ENCODE measurements around the gene HRAS.

HRAS gene

DNA sequence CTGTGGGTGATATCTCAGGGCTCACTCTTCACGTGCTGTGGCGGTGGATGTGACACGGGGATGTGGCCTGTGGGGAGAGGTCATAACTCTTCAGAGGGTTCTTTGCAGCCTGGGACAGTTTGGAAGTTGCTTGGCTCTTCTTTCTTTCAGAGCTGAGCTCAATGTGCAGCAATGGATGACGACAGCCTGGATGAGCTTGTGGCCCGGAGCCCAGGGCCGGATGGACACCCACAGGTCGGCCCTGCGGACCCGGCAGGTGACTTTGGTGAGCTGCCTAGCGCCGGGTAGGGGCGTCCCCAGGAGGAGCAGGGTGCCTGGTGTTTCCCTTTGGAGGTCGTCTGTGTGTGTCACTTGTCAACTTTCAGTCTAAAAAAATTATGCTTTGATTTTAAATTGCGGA is 46.0 kb upstream of the HRAS start:
- peaks cover 81% of the 10 kb centered on the region for H3K79me2 ChIP-seq (ENCODE audit: insufficient read depth, low read length)
- no peaks in the 10 kb centered on the region for H3F3A ChIP-seq (ENCODE audit: low read depth)
- TF ChIP-seq EZH2phosphoT487 (IDR thresholded peaks at IDR 0.05; ENCODE audit: borderline replicate concordance), result no peak
- TF ChIP-seq, protein P1, sequence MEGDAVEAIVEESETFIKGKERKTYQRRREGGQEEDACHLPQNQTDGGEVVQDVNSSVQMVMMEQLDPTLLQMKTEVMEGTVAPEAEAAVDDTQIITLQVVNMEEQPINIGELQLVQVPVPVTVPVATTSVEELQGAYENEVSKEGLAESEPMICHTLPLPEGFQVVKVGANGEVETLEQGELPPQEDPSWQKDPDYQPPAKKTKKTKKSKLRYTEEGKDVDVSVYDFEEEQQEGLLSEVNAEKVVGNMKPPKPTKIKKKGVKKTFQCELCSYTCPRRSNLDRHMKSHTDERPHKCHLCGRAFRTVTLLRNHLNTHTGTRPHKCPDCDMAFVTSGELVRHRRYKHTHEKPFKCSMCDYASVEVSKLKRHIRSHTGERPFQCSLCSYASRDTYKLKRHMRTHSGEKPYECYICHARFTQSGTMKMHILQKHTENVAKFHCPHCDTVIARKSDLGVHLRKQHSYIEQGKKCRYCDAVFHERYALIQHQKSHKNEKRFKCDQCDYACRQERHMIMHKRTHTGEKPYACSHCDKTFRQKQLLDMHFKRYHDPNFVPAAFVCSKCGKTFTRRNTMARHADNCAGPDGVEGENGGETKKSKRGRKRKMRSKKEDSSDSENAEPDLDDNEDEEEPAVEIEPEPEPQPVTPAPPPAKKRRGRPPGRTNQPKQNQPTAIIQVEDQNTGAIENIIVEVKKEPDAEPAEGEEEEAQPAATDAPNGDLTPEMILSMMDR (conservative IDR thresholded peaks at IDR 0.05; ENCODE audit: low read length), result no peak
- peaks cover 37% of the 10 kb centered on the region; the same call in 1 of the 2 replicates for H3K36me3 ChIP-seq (ENCODE audit: insufficient read depth, low read length)
- H3K4me3 ChIP-seq (ENCODE audit: low read length, poor library complexity, severe bottlenecking), result no peak overlapping the region
- H3K9me2 ChIP-seq (replicated peaks; ENCODE audit: low read depth, low read length), result no peaks in the 10 kb centered on the region
- peaks cover 30% of the 10 kb centered on the region for H3K4me1 ChIP-seq (ENCODE audit: insufficient read depth, low read length, poor library complexity, severe bottlenecking)
- H4K20me1 ChIP-seq (ENCODE audit: insufficient read depth, low read length, poor library complexity, severe bottlenecking), result peaks cover 68% of the 10 kb centered on the region
- peak overlapping the region; percentile 3 for H3K4me2 ChIP-seq (ENCODE audit: low read depth, low read length, poor library complexity, severe bottlenecking)
- no peak overlapping the region for H3K9ac ChIP-seq (ENCODE audit: low read depth, low read length, poor library complexity, severe bottlenecking)
- no peaks in the 10 kb centered on the region for H3K9me3 ChIP-seq (ENCODE audit: insufficient read depth, low read depth, low read length)
- no peaks in the 10 kb centered on the region for H3K27me3 ChIP-seq (ENCODE audit: insufficient read depth, low read length, poor library complexity, severe bottlenecking)
- H2AFZ ChIP-seq (ENCODE audit: low read length), result no peak overlapping the region

DNA sequence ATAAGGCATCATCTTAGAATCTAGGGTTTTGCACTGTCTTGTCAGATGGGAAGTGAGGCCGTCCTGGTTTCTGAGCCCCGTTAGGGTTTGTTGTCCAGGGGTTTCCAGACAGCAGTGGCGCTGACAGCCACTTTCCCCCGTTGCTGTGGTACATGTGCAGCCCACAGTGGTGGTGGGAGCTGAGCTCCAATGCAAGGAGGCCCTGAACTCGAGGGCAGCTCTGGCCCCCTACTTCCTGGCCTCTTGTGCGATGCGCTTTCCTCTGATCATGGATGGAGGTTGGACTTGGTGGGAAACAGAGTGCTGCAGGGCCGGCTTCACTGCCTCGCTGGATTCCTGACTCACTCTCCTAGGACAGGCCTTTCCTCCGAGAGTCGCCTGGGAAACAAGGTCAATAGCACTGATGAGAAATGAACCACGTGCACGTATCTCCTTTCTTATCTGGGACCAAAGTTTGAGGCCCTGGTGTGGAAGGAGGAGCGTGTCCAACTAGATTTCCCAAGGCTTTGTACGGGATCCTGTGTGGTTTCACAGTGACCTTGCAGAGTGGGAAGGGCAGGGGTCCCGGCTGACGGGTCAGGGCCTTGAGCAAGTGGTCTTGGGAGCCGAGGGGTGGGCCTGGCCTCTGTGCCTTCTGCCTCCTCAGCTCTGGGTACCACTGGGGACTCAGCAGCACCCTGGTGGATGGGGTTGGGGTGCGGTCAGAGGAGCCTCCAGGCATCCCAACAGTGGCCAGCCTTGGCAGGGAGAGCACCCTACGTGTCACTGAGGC is 44.6 kb upstream of the HRAS start:
- Histone ChIP-seq H3F3A (ENCODE audit: low read depth) (no peaks in the 10 kb centered on the region), H3K27me3 (ENCODE audit: insufficient read depth, low read length, poor library complexity, severe bottlenecking) (no peaks in the 10 kb centered on the region), H3K79me2 (ENCODE audit: insufficient read depth, low read length) (peaks cover 81% of the 10 kb centered on the region), H4K20me1 (ENCODE audit: insufficient read depth, low read length, poor library complexity, severe bottlenecking) (peaks cover 68% of the 10 kb centered on the region), H3K36me3 (ENCODE audit: insufficient read depth, low read length) (peaks cover 30% of the 10 kb centered on the region; the same call in 1 of the 2 replicates), H3K9ac (ENCODE audit: low read depth, low read length, poor library complexity, severe bottlenecking) (peak overlapping the region; percentile 97), H2AFZ (ENCODE audit: low read length) (no peak overlapping the region), H3K9me3 (ENCODE audit: insufficient read depth, low read depth, low read length) (no peaks in the 10 kb centered on the region), H3K4me2 (ENCODE audit: low read depth, low read length, poor library complexity, severe bottlenecking) (peak overlapping the region; percentile 100), H3K4me1 (ENCODE audit: insufficient read depth, low read length, poor library complexity, severe bottlenecking) (peaks cover 35% of the 10 kb centered on the region), H3K9me2 (replicated peaks; ENCODE audit: low read depth, low read length) (no peaks in the 10 kb centered on the region), H3K4me3 (ENCODE audit: low read length, poor library complexity, severe bottlenecking) (peak overlapping the region; percentile 93)
- TF ChIP-seq, protein P1 (conservative IDR thresholded peaks at IDR 0.05; ENCODE audit: low read length), result no peak
- TF ChIP-seq EZH2phosphoT487 (IDR thresholded peaks at IDR 0.05; ENCODE audit: borderline replicate concordance), result no peak

DNA sequence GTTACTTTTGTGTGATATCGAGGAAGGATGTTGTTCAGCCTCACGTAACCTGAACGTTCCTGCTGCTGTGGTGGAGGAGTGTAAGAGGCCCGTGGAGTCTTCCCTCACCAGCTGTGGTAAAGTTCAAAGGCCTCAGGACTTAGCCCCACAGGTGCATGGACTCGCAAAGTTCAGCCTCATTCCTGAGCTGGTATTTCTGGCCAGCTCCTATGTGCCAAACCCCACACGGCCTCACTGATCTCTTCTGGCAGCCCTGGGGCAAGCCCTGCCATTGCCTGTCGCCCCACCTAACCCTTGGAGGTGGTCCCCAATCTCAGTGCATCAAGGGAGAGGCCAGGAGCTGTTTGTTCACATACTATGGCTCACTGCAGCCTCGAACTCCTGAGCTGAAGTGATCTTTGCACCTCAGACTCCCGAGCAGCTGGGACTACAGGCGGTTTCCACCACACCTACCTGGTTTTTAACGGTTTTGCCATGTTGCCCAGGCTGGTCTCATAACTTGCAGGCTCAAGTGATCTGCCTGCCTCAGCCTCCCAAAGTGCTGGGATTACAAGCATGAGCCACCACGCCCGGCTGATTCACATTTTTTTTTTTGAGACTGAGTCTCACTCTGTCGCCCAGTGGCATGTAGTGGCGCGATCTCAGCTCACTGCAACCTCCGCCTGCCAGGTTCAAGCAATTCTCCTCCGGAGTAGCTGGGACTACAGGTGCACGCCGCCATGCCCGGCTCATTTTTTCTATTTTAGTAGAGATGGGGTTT is 43.1 kb upstream of the HRAS start:
- H3K36me3 ChIP-seq (ENCODE audit: insufficient read depth, low read length), result peaks cover 15% of the 10 kb centered on the region; the same call in 1 of the 2 replicates
- H3K79me2 ChIP-seq (ENCODE audit: insufficient read depth, low read length), result peaks cover 67% of the 10 kb centered on the region
- peaks cover 59% of the 10 kb centered on the region for H4K20me1 ChIP-seq (ENCODE audit: insufficient read depth, low read length, poor library complexity, severe bottlenecking)
- H3K4me2 ChIP-seq (ENCODE audit: low read depth, low read length, poor library complexity, severe bottlenecking), result peak overlapping the region; percentile 100
- peak overlapping the region; percentile 93 for H3K4me3 ChIP-seq (ENCODE audit: low read length, poor library complexity, severe bottlenecking)
- no peaks in the 10 kb centered on the region for H3K9me2 ChIP-seq (replicated peaks; ENCODE audit: low read depth, low read length)
- H3K27me3 ChIP-seq (ENCODE audit: insufficient read depth, low read length, poor library complexity, severe bottlenecking), result no peaks in the 10 kb centered on the region
- peak overlapping the region; percentile 97 for H3K9ac ChIP-seq (ENCODE audit: low read depth, low read length, poor library complexity, severe bottlenecking)
- no peaks in the 10 kb centered on the region for H3K9me3 ChIP-seq (ENCODE audit: insufficient read depth, low read depth, low read length)
- no peak for TF ChIP-seq EZH2phosphoT487 (IDR thresholded peaks at IDR 0.05; ENCODE audit: borderline replicate concordance)
- TF ChIP-seq, protein P1 (conservative IDR thresholded peaks at IDR 0.05; ENCODE audit: low read length), result no peak
- peaks cover 35% of the 10 kb centered on the region for H3K4me1 ChIP-seq (ENCODE audit: insufficient read depth, low read length, poor library complexity, severe bottlenecking)
- H2AFZ ChIP-seq (ENCODE audit: low read length), result no peak overlapping the region
- no peaks in the 10 kb centered on the region for H3F3A ChIP-seq (ENCODE audit: low read depth)
